Heart right ventricle (tissue), 16 donors: ENCODE results near the gene NELL1. TPM values are rescaled to one million over a fixed set of nuclear protein-coding genes. Genes with fewer than 3 reads are reported as not detected.
A peak's percentile ranks its signal among the peaks of the same experiment; 100 is the strongest.

Source experiments
- ATAC-seq, 8 donors: fragments of 200-7000 bp; cut with Tn5 transposase; one replicate each; pipeline ENCODE4 v1.9.1; 2020; ENCODE audit warnings: mild to moderate bottlenecking in 8 of 8, moderate library complexity in 8 of 8, moderate number of reproducible peaks in 1 of 8
- DNase-seq, 2 donors: peaks; one replicate each; pipeline ENCODE4 v3.0.0-alpha.2; 2020
- H3K27ac ChIP-seq, 10 donors: fragments of 200-600 bp; sonication (generic) in 2 of 10; one replicate each; pipeline versions ENCODE4 v1.5.0 to v1.8.0; 2020 to 2022; ENCODE audit warnings: mild to moderate bottlenecking in 3 of 10
- H3K27me3 ChIP-seq, 7 donors: fragments of 200-600 bp; one replicate each; pipeline ENCODE4 v1.8.0; 2021 to 2022; ENCODE audit warnings: mild to moderate bottlenecking in 2 of 7
- H3K36me3 ChIP-seq, 9 donors: fragments of 200-600 bp; sonication (generic) in 1 of 9; one replicate each; pipeline versions ENCODE4 v1.5.0 to v1.8.0; 2020 to 2022; ENCODE audit warnings: mild to moderate bottlenecking in 2 of 9
- H3K4me1 ChIP-seq, 9 donors: fragments of 200-600 bp; sonication (generic) in 1 of 9; one replicate each; pipeline versions ENCODE4 v1.5.0 to v1.8.0; 2020 to 2022; ENCODE audit warnings: mild to moderate bottlenecking in 4 of 9
- H3K4me3 ChIP-seq, 10 donors: fragments of 200-600 bp; sonication (generic) in 2 of 10; one replicate each; pipeline versions ENCODE4 v1.5.0 to v1.8.0; 2020 to 2022; ENCODE audit warnings: mild to moderate bottlenecking in 7 of 10, moderate library complexity in 2 of 10
- H3K9me3 ChIP-seq, 11 donors: fragments of 200-600 bp in 10 of 11; sonication (generic) in 2 of 11; one replicate each; pipeline versions ENCODE4 v1.5.0 to v1.8.0; 2013 to 2022; ENCODE audit warnings: mild to moderate bottlenecking in 2 of 11, control low read depth in 1 of 11, moderate library complexity in 1 of 11
- CTCF ChIP-seq, 9 donors: fragments of 200-600 bp; sonication (generic) in 2 of 9; IDR thresholded peaks; one replicate each; pipeline versions ENCODE4 v1.5.0 to v1.8.0; 2021 to 2022; ENCODE audit warnings: antibody characterized with exemption in 9 of 9, mild to moderate bottlenecking in 5 of 9, moderate library complexity in 1 of 9
- WGBS, 2 donors: extraction: QIAGEN DNeasy Blood & Tissue Kit; methylation state at CpG; one replicate each; pipeline ENCODE4 v1.1.7; 2013; ENCODE audit warnings: inconsistent platforms in 1 of 2; 5-methylcytosine and 5-hydroxymethylcytosine counted together
- intact Hi-C, 10 donors: fragments of 100-400 bp; cut with DNase I; formaldehyde crosslinking; loops; one replicate each; pipeline versions ENCODE4 v1.11.1 to v1.14.2; 2022
- polyA plus RNA-seq, 2 donors: library from polyadenylated mRNA; stranded (reverse); fragments of 200-250 nt; gene quantifications; one replicate each; pipeline ENCODE4 v1.2.3, GENCODE V29; 2013
- total RNA-seq, 10 donors: library from RNA; stranded (reverse); fragmentation: NEBNext Ultra II Directional in 3 of 10; extraction: Animal tissue kit (Norgen Biotek cat#: 25700) in 3 of 10; gene quantifications; one replicate each; pipeline versions ENCODE4 v1.2.1 to v1.2.4, GENCODE V29; 2021 to 2023
- donor health status: Arrhythmogenic right ventricular cardiomyopathy.
- donor health status: ischemic (EF 13 %, LVEDD 7.1; RV severe dilation, severe dysfunction).
- donor health status: healthy with polysubstance abuse.
- donor health status: DM: no; HTN: yes; CAD: no.
- donor health status: DM: no; HTN: no; CAD: no.
- donor health status: ischemic (EF 25% LVEDD 6.9; RV normal size, moderate dysfunction).
- donor health status: ischemic (EF 25% LVEDD 5.7; RV mildly dilated, moderate dysfunction).
- donor health status: healthy.
- donor health status: DM: yes; HTN: yes; CAD: no.
- donor health status: Ischemic cardiomyopathy.
- donor health status: ischemic (EF 35%, LVEDD 5.7; RV mildly dilated, moderate dysfunction).
- donor health status: nonischemic (EF 11% LVEDD 7.7; RV severe dilation, severe dysfunction).
- donor health status: DM: yes; HTN: yes; CAD: no.
- donor health status: PGD.
- donor health status: ischemic (EF 29% LVEDD 5.4; RV normal size, mild dysfunction).
- donor health status: nonischemic (EF 23%, LVEDD 6.1; RV moderate dilation, normal function).

NELL1 gene
- total and polyA plus RNA-seq, 12 donors: not detected

- intact Hi-C loops: no loop called here
- Histone ChIP-seq H3K27ac (no peak overlapping the region), H3K9me3 (no peaks in the 10 kb centered on the region), H3K4me1 (no peaks in the 10 kb centered on the region), H3K4me3 (no peak overlapping the region), H3K27me3 (no peaks in the 10 kb centered on the region), H3K36me3 (no peaks in the 10 kb centered on the region)
- DNase-seq (no peak), ATAC-seq (no peak)
- WGBS, 2 donors: 74 to 77% methylated on average over 1 of the region's 1 CpG
- no peak for TF ChIP-seq CTCF (IDR thresholded peaks at IDR 0.05)
Observed at GRCh38 chr11:21572210-21572609, 902.8 kb downstream of the NELL1 start.

GRCh38 chr11:21582791-21583190 lies 913.4 kb downstream of the NELL1 start:
- no peaks in the 10 kb centered on the region for H3K9me3 ChIP-seq
- intact Hi-C loops: no loop called here
- H3K4me3 ChIP-seq: no peak overlapping the region
- ATAC-seq (no peak), DNase-seq (no peak)
- H3K27me3 ChIP-seq: no peaks in the 10 kb centered on the region
- no peak overlapping the region for H3K27ac ChIP-seq
- TF ChIP-seq CTCF (IDR thresholded peaks at IDR 0.05): no peak
- WGBS, 2 donors: 66 to 71% methylated on average over 1 of the region's 1 CpG
- H3K4me1 ChIP-seq: no peaks in the 10 kb centered on the region
- H3K36me3 ChIP-seq: no peaks in the 10 kb centered on the region

DNA sequence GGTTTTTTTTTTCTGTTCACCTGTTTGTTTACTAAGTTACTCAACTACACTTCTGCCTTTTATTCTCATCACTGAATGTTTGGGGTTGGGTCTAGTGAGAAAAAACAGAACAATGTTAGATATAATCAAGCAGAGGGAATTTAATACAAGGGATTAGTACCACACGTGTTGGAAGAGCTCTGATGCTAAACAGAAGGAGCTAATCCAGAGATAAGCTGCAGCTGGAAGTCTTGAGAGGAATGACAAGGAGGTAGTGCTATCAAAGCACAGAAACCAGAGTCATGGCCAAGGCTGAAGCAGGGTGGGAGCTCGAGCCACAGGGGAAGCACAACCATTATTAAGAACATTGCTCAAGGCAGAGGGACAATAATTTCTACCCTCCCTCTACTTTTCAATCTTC lies 919.4 kb downstream of the NELL1 start:
- intact Hi-C loops: no loop called here
- no peak for ATAC-seq
- 16 to 17% methylated on average over 2 of the region's 2 CpGs for WGBS, 2 donors

DNA sequence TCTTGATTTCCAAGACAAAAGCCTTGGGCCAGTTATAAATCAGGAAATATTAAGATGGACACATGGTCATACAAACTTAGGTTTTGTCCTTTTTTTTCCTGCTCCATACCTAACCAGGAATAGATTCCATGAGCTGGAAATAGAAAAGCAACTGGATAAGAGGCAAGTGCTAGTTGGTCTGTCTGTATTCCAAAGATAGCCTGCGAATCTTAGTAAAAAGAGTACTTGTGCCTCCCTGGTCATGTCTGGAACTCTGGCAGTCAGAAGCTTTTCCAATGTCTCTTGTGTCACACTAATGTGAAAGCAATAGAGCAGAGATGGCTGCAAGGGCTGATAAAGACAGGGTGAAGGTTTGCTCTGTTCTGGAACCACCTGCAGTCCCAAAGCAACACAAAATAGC lies 933.3 kb downstream of the NELL1 start:
- DNase-seq (no peak), ATAC-seq (peak in 7 of 8 donors; percentile 34 to 83 (median 47))
- 37 to 60% methylated on average over 1 of the region's 1 CpG for WGBS, 2 donors

More for the DNA sequence above, 919.4 kb downstream of the NELL1 start:
- no peak overlapping the region for H3K4me3 ChIP-seq
- H3K27me3 ChIP-seq: no peaks in the 10 kb centered on the region
- no peak overlapping the region for H3K27ac ChIP-seq
- TF ChIP-seq CTCF (IDR thresholded peaks at IDR 0.05): no peak
- no peaks in the 10 kb centered on the region for H3K4me1 ChIP-seq
- H3K9me3 ChIP-seq: no peaks in the 10 kb centered on the region
- no peak for DNase-seq
- H3K36me3 ChIP-seq: no peaks in the 10 kb centered on the region

More for the DNA sequence above, 933.3 kb downstream of the NELL1 start:
- intact Hi-C loops: no loop called here
- Histone ChIP-seq H3K36me3 (no peaks in the 10 kb centered on the region), H3K4me3 (no peak overlapping the region), H3K27ac (peak overlapping the region in 1 of 10 donors; percentile 24), H3K9me3 (peaks cover 0 to 3% (median 0%) of the 10 kb centered on the region in 11 donors), H3K4me1 (peaks cover 0 to 5% (median 0%) of the 10 kb centered on the region in 9 donors), H3K27me3 (no peaks in the 10 kb centered on the region)
- no peak for TF ChIP-seq CTCF (IDR thresholded peaks at IDR 0.05)
